Neural progenitor cell (in vitro differentiated cells): Measurements from ENCODE around the gene TMEM40.

ENCODE experiments used
- CTCF ChIP-seq: fragments of 200-600 bp; sonication (generic); IDR thresholded peaks from 2 replicates; pipeline ENCODE4 v1.5.1; 2017; ENCODE audit warnings: antibody characterized with exemption, mild to moderate bottlenecking
- EZH2phosphoT487 ChIP-seq: fragments of 200-600 bp; sonication (generic); IDR thresholded peaks from 2 replicates; pipeline ENCODE4 v1.6.1; 2017; ENCODE audit warnings: antibody characterized with exemption

GRCh38 chr3:12807066-12807465, 48.0 kb upstream of the TMEM40 start:
- TF ChIP-seq CTCF = no peak
- no peak for TF ChIP-seq EZH2phosphoT487
